H9 (cell line): ENCODE measurements around the gene DTD1. TPM values are rescaled to one million over a fixed set of nuclear protein-coding genes. Genes with fewer than 3 reads are reported as not detected.

Source experiments
- DNase-seq: peaks from one replicate; pipeline ENCODE4 v3.0.0-alpha.2; 2017
- H2AFZ ChIP-seq: one replicate; pipeline ENCODE4 v1.6.1; 2013; ENCODE audit warnings: mild to moderate bottlenecking, low read length, control low read depth, moderate library complexity
- H2AK5ac ChIP-seq: 2 replicates; pipeline ENCODE4 v1.6.1; 2013; ENCODE audit warnings: low read length, control low read depth, mixed read lengths; ENCODE audit not compliant: insufficient read length
- H2BK120ac ChIP-seq: one replicate; pipeline ENCODE4 v1.6.1; 2013; ENCODE audit warnings: low read depth, mild to moderate bottlenecking, low read length, control low read depth, inconsistent platforms; ENCODE audit not compliant: poor library complexity, severe bottlenecking
- H2BK12ac ChIP-seq: 2 replicates; pipeline ENCODE4 v1.6.1; 2013; ENCODE audit warnings: low read length, control low read depth, mixed read lengths, low read depth; ENCODE audit not compliant: insufficient read length
- H2BK15ac ChIP-seq: 2 replicates; pipeline ENCODE4 v1.6.1; 2013; ENCODE audit warnings: low read depth, low read length, control low read depth
- H2BK20ac ChIP-seq: one replicate; pipeline ENCODE4 v1.6.1; 2013; ENCODE audit warnings: low read depth, mild to moderate bottlenecking, low read length, control low read depth, inconsistent platforms; ENCODE audit not compliant: poor library complexity, severe bottlenecking
- H2BK5ac ChIP-seq: 2 replicates; pipeline ENCODE4 v1.6.1; 2013; ENCODE audit warnings: low read length, control low read depth, mixed read lengths; ENCODE audit not compliant: insufficient read length
- H3K14ac ChIP-seq: 2 replicates; pipeline ENCODE4 v1.6.1; 2013; ENCODE audit warnings: low read length, control low read depth; ENCODE audit not compliant: insufficient read depth
- H3K18ac ChIP-seq: 2 replicates; pipeline ENCODE4 v1.6.1; 2013; ENCODE audit warnings: low read depth, mild to moderate bottlenecking, mixed read lengths, low read length, control low read depth; ENCODE audit not compliant: insufficient read length
- H3K23ac ChIP-seq: 2 replicates; pipeline ENCODE4 v1.6.1; 2013; ENCODE audit warnings: low read length, control low read depth, mixed read lengths, low read depth; ENCODE audit not compliant: insufficient read length
- H3K23me2 ChIP-seq: 2 replicates; pipeline ENCODE4 v1.6.1; 2013; ENCODE audit warnings: low read depth, mild to moderate bottlenecking, mixed read lengths, low read length, control low read depth; ENCODE audit not compliant: insufficient read length, poor library complexity, severe bottlenecking
- H3K27ac ChIP-seq: 2 replicates; pipeline ENCODE4 v1.5.1; 2013; ENCODE audit warnings: low read length, control low read depth, mixed read lengths, low read depth; ENCODE audit not compliant: insufficient read length
- H3K27me3 ChIP-seq: 2 replicates; pipeline ENCODE4 v1.6.1; 2013; ENCODE audit warnings: low read length, control low read depth, inconsistent platforms; ENCODE audit not compliant: insufficient read depth
- H3K4ac ChIP-seq: 2 replicates; pipeline ENCODE4 v1.6.1; 2013; ENCODE audit warnings: low read depth, mild to moderate bottlenecking, control low read depth, inconsistent platforms, low read length, moderate library complexity
- H3K4me1 ChIP-seq: 2 replicates; pipeline ENCODE4 v1.6.1; 2013; ENCODE audit warnings: low read length, control low read depth, inconsistent platforms; ENCODE audit not compliant: insufficient read depth
- H3K4me2 ChIP-seq: 2 replicates; pipeline ENCODE4 v1.6.1; 2013; ENCODE audit warnings: low read length, control low read depth, mixed read lengths; ENCODE audit not compliant: insufficient read length, insufficient read depth
- H3K56ac ChIP-seq: 2 replicates; pipeline ENCODE4 v1.6.1; 2013; ENCODE audit warnings: low read depth, mild to moderate bottlenecking, mixed read lengths, low read length, control low read depth; ENCODE audit not compliant: insufficient read length
- H3K79me1 ChIP-seq: 2 replicates; pipeline ENCODE4 v1.6.1; 2013; ENCODE audit warnings: low read depth, mild to moderate bottlenecking, moderate library complexity, low read length, control low read depth, inconsistent platforms; ENCODE audit not compliant: insufficient read depth, poor library complexity, severe bottlenecking
- H3K79me2 ChIP-seq: 2 replicates; pipeline ENCODE4 v1.6.1; 2013; ENCODE audit warnings: low read length, control low read depth, inconsistent platforms; ENCODE audit not compliant: insufficient read depth
- H3K9ac ChIP-seq: 2 replicates; pipeline ENCODE4 v1.6.1; 2013; ENCODE audit warnings: low read length, control low read depth, mixed read lengths; ENCODE audit not compliant: insufficient read length; ENCODE audit errors: extremely low read depth
- H3K9me3 ChIP-seq: one replicate; pipeline ENCODE4 v1.6.1; 2013; ENCODE audit warnings: low read depth, low read length, inconsistent platforms; ENCODE audit not compliant: control insufficient read depth
- H3T11ph ChIP-seq: one replicate; pipeline ENCODE4 v1.6.1; 2013; ENCODE audit warnings: mild to moderate bottlenecking, low read length, control low read depth, inconsistent platforms
- H4K20me1 ChIP-seq: one replicate; pipeline ENCODE4 v1.6.1; 2013; ENCODE audit not compliant: control insufficient read depth, insufficient read length, insufficient read depth
- H4K5ac ChIP-seq: 2 replicates; pipeline ENCODE4 v1.6.1; 2013; ENCODE audit warnings: low read depth, mild to moderate bottlenecking, mixed read lengths, low read length, control low read depth; ENCODE audit not compliant: insufficient read length
- H4K8ac ChIP-seq: replicated peaks from 2 replicates; pipeline ENCODE4 v1.6.1; 2013; ENCODE audit warnings: low read length, control low read depth, mixed read lengths, low read depth; ENCODE audit not compliant: insufficient read length
- H4K91ac ChIP-seq: 2 replicates; pipeline ENCODE4 v1.6.1; 2013; ENCODE audit warnings: low read depth, mild to moderate bottlenecking, moderate library complexity, mixed read lengths, low read length, control low read depth; ENCODE audit not compliant: insufficient read length
- H3K27ac Mint-ChIP-seq, 3 experiments: 2 replicates in 2 of 3; 3 replicates in 1 of 3; pipeline ENCODE4 v1.8.0; 2020 to 2021; ENCODE audit warnings: mixed read lengths in 3 of 3, mild to moderate bottlenecking in 1 of 3, moderate library complexity in 1 of 3
- H3K27me3 Mint-ChIP-seq: 2 replicates; pipeline ENCODE4 v1.8.0; 2021; ENCODE audit warnings: low read depth, mild to moderate bottlenecking, moderate library complexity, mixed read lengths
- H3K36me3 Mint-ChIP-seq, 3 experiments: 2 replicates in 2 of 3; 3 replicates in 1 of 3; pipeline ENCODE4 v1.8.0; 2020 to 2021; ENCODE audit warnings: low read depth in 3 of 3, mixed read lengths in 3 of 3; ENCODE audit not compliant: insufficient read depth in 1 of 3
- H3K4me1 Mint-ChIP-seq, 2 experiments: 2 replicates each; pipeline ENCODE4 v1.8.0; 2020; ENCODE audit warnings: mixed read lengths in 2 of 2
- H3K4me3 Mint-ChIP-seq, 2 experiments: 2 replicates in 1 of 2; 3 replicates in 1 of 2; pipeline ENCODE4 v1.8.0; 2020 to 2021; ENCODE audit warnings: mild to moderate bottlenecking in 2 of 2, mixed read lengths in 2 of 2, moderate library complexity in 1 of 2
- H3K9me3 Mint-ChIP-seq, 2 experiments: 2 replicates in 1 of 2; 3 replicates in 1 of 2; pipeline ENCODE4 v1.8.0; 2020; ENCODE audit warnings: mild to moderate bottlenecking in 2 of 2, mixed read lengths in 2 of 2, moderate library complexity in 1 of 2
- CTCF ChIP-seq: fragments of 200-600 bp; sonication (generic); conservative IDR thresholded peaks from 3 replicates; pipeline ENCODE4 v1.8.0; 2021; ENCODE audit warnings: antibody characterized with exemption, mild to moderate bottlenecking
- WGBS: extraction: QIAGEN DNeasy Blood & Tissue Kit; methylation state at CpG from one replicate; pipeline ENCODE4 v1.1.7; 2013; ENCODE audit warnings: missing lambda C conversion rate, low lambda C conversion rate, mixed read lengths; ENCODE audit not compliant: insufficient read length; ENCODE audit errors: extremely low coverage; 5-methylcytosine and 5-hydroxymethylcytosine counted together
- total RNA-seq: library from RNA; stranded (reverse); gene quantifications from 2 replicates; pipeline ENCODE4 v1.2.1, GENCODE V29; 2021

DTD1 gene
- total RNA-seq, 1 experiment from 2014 or later: 62.0 TPM

- H3K79me2 ChIP-seq: peaks cover 5% of the 10 kb centered on the region; the same call in 1 of the 2 replicates
- H3K4ac ChIP-seq: no peak overlapping the region
- no CpG with 5 or more reads among the region's 2 CpGs for WGBS
- H3K9ac ChIP-seq: no peak overlapping the region
- H3K56ac ChIP-seq: no peak overlapping the region
- Mint-ChIP-seq H3K36me3 (peaks cover 10 to 17% (median 17%) of the 10 kb centered on the region in 3 experiments; a peak in 6 of 7 replicates), H3K4me3 (no peak overlapping the region), H3K27me3 (no peaks in the 10 kb centered on the region), H3K27ac (no peak overlapping the region), H3K4me1 (peaks cover 5 to 6% of the 10 kb centered on the region in 2 experiments; a peak in 1 of 4 replicates), H3K9me3 (no peaks in the 10 kb centered on the region)
- no peaks in the 10 kb centered on the region for H3K79me1 ChIP-seq
- no peak overlapping the region for H2BK20ac ChIP-seq
- H3T11ph ChIP-seq: no peak overlapping the region
- H3K9me3 ChIP-seq: no peaks in the 10 kb centered on the region
- H3K27ac ChIP-seq: no peak overlapping the region
- no peak overlapping the region for H4K5ac ChIP-seq
- no peak overlapping the region for H3K14ac ChIP-seq
- H2BK5ac ChIP-seq: no peak overlapping the region
- no peaks in the 10 kb centered on the region for H4K20me1 ChIP-seq
- no peaks in the 10 kb centered on the region for H3K27me3 ChIP-seq
- no peak overlapping the region for H2AFZ ChIP-seq
- H2BK12ac ChIP-seq: no peak overlapping the region
- no peak for TF ChIP-seq CTCF
- no peak overlapping the region for H3K4me2 ChIP-seq
- no peak overlapping the region for H3K23ac ChIP-seq
- no peak overlapping the region for H2AK5ac ChIP-seq
- DNase-seq: no peak
- H4K91ac ChIP-seq: no peak overlapping the region
- no peak overlapping the region for H4K8ac ChIP-seq
- no peak overlapping the region for H3K18ac ChIP-seq
- H2BK120ac ChIP-seq: no peak overlapping the region
- no peak overlapping the region for H2BK15ac ChIP-seq
- peaks cover 7% of the 10 kb centered on the region for H3K23me2 ChIP-seq
- H3K4me1 ChIP-seq: no peaks in the 10 kb centered on the region
Measured at GRCh38 chr20:18571009-18571408, 16.8 kb upstream of the DTD1 start.
